GM12873 (cell line): ENCODE measurements around the gene LEF1.

ENCODE experiments used
- CTCF ChIP-seq: IDR thresholded peaks from 2 replicates; pipeline ENCODE4 v1.5.1; 2012; ENCODE audit warnings: low read depth, mild to moderate bottlenecking, moderate library complexity, low read length, control low read depth; ENCODE audit not compliant: insufficient read depth; ENCODE audit errors: missing control alignments

The LEF1 gene

GRCh38 chr4:108030332-108030731, 138.4 kb downstream of the LEF1 start:
- TF ChIP-seq CTCF: peak; percentile 64

GRCh38 chr4:108029731-108030130, 139.0 kb downstream of the LEF1 start:
- no peak for TF ChIP-seq CTCF

- TF ChIP-seq CTCF: no peak
Observed at GRCh38 chr4:108029016-108029720, 139.6 kb downstream of the LEF1 start.

GRCh38 chr4:108024878-108025165, 143.9 kb downstream of the LEF1 start:
- TF ChIP-seq CTCF: no peak

- no peak for TF ChIP-seq CTCF
Observed at GRCh38 chr4:108024085-108024877, 144.5 kb downstream of the LEF1 start.

- no peak for TF ChIP-seq CTCF
Observed at GRCh38 chr4:108018884-108019187, 149.9 kb downstream of the LEF1 start.

- peak; percentile 85 for TF ChIP-seq CTCF
Observed at GRCh38 chr4:108018040-108018883, 150.5 kb downstream of the LEF1 start.
